IPS-18c (cell line): ENCODE data around the gene ZNF148.

ENCODE experiments used
- H3K4me3 ChIP-seq: 2 replicates; pipeline ENCODE4 v1.7.0; 2013; ENCODE audit warnings: low read depth, mild to moderate bottlenecking, low read length, moderate library complexity; ENCODE audit not compliant: insufficient read depth
- H3K9me3 ChIP-seq: one replicate; pipeline ENCODE4 v1.6.1; 2013; ENCODE audit warnings: mild to moderate bottlenecking, low read length, moderate library complexity; ENCODE audit not compliant: control insufficient read depth, insufficient read depth

The ZNF148 gene

DNA sequence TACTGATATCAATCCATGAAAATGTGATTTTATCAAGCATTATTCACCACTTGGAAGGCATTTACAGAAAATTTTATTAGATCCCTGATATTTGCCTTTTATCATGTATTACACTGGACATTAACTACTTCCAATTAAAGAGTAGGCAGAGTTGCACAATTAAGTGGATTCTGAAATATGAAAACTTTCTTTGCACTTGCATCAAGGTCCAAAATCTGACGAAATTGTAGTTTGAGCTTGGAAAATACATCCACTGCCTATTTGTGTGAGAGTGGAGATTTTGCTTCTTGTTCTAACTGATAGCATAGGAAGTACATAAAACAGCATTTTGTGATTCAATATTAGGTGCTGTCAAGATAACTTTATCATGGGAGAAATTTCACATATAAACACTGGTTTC lies 113.0 kb downstream of the ZNF148 start:
- no peak overlapping the region for H3K4me3 ChIP-seq
- H3K9me3 ChIP-seq: no peaks in the 10 kb centered on the region

DNA sequence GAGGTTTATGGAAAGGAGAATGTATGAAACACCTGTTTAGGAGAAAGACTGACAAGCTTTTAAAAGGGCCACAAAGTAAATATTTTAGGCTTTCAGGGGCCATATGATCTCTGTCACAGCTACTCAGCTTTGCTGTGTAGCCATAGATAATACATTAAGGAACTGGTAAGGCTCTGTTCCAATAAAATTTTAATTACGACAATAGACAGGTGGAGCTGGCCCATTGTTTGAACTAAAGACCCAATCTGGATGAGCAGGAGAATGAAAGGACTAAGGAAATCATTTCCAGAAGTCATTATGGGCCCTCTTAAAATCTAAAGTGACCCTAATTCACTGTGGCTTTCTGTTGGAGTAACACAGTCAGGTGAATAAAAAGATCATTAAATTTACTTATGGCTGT lies 114.1 kb downstream of the ZNF148 start:
- Histone ChIP-seq H3K4me3 (no peak overlapping the region), H3K9me3 (no peaks in the 10 kb centered on the region)

DNA sequence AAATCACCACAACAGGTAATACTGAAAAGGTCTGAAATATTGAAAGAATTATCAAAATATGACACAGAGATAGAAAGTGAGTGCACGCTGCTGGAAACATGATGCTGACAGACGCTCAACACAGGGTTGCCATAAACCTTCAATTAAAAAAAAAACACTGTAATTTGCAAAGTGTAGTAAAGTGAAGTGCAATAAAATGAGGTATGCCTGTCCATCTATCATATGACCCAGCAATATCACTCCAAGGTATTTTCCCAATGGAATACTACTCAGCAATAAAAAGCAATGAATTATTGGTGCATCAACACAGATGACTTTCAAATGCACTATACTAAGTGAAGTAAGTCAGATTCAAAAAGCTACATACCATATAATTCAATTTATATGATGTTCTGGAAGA lies 115.0 kb downstream of the ZNF148 start:
- no peaks in the 10 kb centered on the region for H3K9me3 ChIP-seq

DNA sequence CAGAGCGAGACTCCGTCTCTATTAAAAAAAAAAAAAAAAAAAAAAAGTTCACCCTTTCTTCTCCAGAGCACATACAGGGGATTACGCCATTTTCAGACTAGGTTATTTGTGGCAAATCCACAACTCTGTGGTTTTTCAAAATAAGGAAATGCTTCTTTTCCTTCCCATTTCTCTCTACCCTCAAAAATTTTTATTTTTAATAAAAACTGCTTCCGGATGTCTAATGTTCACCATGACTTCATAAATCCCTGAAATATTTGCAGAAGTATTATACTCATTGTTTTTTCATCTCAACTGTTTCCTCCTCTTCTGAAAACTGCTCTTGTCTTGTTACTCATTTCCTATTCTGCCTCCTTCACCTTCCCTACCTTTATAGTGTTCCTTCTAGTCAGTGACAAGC lies 117.6 kb downstream of the ZNF148 start:
- H3K9me3 ChIP-seq: no peaks in the 10 kb centered on the region
- no peak overlapping the region for H3K4me3 ChIP-seq

More for the DNA sequence above, 115.0 kb downstream of the ZNF148 start:
- no peak overlapping the region for H3K4me3 ChIP-seq

DNA sequence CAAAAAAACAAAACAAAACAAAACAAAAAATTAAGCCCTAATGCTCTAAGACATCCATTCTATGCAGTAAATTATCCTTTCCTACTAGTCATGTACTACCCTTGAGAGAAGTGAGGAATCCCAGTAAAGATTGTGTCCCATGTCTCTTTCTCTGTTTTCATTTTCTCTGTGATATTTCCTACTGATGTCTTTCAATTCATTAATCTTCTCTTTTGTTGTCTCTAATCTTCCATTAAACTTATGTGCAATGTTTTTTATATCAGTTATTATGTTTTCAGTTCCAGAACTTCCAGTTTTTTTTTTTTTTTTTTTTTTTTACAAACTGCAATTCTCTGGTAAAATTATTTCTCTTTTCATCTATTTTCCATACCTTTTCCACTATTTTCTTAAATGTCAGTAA lies 118.5 kb downstream of the ZNF148 start:
- H3K9me3 ChIP-seq: no peaks in the 10 kb centered on the region
- no peak overlapping the region for H3K4me3 ChIP-seq

DNA sequence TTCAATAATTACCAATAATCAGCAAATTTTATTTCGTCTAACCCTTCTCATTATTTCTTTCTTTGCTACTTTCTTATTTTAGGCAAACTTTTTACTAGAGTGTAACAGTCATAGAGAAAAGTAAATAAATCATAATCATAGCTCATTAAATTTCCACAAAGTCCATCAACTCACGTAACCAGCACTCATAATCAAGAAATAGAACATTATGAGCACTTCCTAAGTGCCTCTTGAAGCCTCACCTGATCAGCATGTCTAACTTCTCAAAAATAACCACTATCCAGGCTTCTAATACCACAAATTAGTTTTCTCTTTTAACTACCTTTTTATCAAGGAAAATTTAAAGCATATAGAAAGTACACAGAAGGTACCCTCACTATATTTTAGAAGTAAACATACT lies 124.2 kb downstream of the ZNF148 start:
- Histone ChIP-seq H3K4me3 (no peak overlapping the region), H3K9me3 (no peaks in the 10 kb centered on the region)

DNA sequence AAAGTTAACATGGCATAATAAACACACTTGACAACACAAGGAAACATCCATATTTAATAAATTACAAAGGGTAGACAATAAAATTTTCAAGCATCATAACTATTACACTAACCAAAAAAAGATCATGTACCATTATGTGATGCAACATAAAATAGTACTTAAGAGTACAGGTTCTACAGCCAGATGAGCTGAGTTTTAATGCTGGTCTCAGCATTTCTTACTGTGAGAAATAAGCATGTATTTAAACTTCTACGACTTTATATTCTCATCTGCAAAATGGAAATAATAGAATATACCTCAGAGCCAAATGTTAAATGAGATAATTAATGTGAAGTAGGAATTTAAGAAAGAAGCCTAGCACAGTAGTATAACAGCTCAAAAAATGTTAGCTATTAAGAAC lies 128.9 kb downstream of the ZNF148 start:
- Histone ChIP-seq H3K9me3 (no peaks in the 10 kb centered on the region), H3K4me3 (no peak overlapping the region)

DNA sequence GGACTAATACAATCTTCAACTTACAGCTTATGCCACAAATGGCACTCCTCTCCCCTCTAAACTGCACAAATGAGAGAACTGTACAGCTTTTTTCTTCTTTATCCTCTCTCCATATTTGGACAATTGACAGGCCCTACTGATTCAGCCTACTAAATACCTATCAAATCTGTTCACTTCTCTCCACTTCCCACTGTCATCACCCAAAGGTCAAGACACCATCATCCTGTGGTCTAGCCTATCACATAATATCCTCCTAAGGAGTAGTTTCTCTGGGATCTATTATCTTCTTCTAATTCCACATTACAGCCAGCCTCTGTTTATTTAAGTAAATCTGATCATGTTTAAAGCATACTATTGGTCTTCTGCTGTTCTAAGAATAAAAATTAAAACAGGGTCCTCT lies 129.6 kb downstream of the ZNF148 start:
- Histone ChIP-seq H3K4me3 (no peak overlapping the region), H3K9me3 (no peaks in the 10 kb centered on the region)

DNA sequence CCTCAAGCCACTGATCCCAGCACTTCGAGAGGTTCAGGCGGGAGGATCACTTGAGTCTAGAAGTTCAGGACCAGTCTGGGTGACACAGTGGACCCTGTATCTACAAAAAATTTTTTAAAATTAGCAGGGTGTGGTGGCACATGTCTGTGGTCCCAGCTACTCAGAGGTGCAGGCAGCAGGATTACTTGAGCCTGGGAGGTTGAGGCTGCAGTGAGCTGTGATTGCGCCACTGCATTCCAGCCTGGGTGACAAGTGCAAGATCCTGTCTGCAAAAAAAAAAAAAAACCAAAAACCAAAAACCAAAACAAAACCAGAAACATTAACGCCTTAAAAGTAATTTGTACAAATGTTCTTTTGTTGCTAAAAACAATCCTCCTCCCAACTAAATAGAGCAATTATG lies 134.6 kb downstream of the ZNF148 start:
- Histone ChIP-seq H3K9me3 (no peaks in the 10 kb centered on the region), H3K4me3 (no peak overlapping the region)

DNA sequence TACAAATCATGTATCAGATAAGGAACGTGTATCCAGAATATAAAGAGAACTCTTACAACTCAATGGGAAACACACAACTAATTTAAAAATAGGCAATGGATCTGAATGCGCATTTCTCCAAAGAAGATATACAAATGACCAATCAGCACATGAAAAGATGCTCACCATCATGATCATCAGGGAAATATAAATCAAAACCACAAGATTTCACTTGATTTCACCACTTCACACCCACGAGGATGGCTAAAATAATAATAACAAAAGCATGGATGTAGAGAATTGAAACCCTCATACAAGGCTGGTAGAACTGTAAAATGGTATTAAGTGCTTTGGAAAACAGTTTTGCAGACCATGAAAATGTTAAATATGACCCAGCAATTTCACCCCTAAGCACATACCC lies 135.9 kb downstream of the ZNF148 start:
- Histone ChIP-seq H3K9me3 (no peaks in the 10 kb centered on the region), H3K4me3 (no peak overlapping the region)

DNA sequence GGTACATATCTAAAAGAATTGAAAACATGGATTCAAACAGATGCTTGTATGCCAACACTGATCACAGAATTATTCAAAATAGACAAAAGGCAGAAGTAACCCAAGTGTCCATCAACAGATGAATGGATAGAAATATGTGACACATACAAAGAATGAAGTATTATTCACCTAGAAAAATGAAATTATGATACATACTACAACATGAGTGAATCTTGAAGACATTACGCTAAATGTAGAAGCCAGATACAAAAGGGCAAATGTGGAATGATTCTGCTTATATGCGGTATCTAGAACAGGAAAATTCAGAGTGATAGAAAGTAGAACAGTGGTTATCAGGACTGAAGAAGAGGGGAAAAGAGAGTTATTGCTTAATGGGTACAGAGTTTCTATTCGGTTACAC lies 136.4 kb downstream of the ZNF148 start:
- H3K9me3 ChIP-seq: no peaks in the 10 kb centered on the region
- H3K4me3 ChIP-seq: no peak overlapping the region

DNA sequence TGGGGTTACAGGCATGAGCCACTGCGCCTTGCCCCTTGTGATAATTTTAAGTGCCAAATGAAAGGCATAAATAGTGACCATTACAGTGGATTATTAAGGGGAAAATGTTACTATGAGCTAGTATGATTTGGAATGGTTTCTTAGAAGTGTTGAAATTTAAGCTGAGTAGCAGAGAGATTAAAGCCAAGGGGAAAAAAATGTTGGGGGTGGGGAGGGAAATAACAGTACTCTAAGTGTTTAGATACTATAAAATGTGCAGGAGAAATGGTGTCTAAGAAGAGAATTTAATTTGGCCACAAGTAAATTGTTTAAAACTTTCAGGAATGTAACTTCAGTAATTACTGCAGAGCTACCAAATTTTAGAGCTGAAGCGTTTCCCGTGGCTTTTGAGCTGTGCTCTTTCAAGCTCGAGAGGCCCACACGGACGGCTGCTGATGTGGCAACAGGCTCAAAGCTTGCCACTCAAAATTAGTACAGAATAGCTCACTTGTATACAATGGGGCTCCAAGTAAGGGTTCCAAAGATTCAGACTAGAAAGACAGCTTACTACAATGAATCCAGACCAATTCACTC lies 138.7 kb downstream of the ZNF148 start:
- Histone ChIP-seq H3K9me3 (no peaks in the 10 kb centered on the region), H3K4me3 (no peak overlapping the region)

DNA sequence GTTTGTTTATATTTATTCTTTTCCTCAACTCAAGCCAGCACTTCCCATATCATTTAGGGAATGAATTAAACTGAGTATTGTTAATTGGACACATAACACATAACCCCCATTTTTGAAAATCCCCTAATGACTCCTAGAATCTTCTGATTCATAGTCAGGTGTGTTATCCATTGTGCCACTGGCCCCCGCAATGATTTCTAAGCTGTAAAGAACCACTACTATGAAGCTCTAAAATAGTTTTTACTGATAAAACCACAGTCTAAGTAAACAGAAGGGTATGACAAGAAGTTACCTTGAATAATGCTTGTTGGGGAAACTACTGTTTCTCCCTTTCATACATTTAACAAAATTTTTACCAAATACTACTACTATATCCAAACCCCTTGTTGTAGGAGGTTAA lies 140.3 kb downstream of the ZNF148 start:
- no peak overlapping the region for H3K4me3 ChIP-seq
- no peaks in the 10 kb centered on the region for H3K9me3 ChIP-seq

DNA sequence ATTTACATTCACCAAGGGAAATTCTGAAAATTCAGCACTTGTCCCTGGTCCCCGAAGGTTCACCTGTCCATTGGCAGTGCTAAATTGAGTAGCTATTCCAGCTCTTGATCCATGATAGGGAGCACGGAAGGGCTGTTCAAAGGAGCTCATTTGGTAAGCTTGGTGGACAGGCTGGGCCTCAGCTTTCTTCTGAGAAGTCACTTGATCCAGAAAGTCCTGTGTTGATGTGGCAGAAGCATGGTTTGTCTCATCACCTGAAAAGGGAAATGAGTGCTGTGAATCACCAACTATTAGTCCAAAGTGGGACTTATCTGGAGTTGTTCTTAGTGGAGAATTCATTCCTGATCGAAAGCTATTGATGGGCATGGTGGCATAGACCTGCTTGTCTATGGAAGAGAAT lies 142.7 kb downstream of the ZNF148 start:
- H3K4me3 ChIP-seq: no peak overlapping the region
- no peaks in the 10 kb centered on the region for H3K9me3 ChIP-seq

DNA sequence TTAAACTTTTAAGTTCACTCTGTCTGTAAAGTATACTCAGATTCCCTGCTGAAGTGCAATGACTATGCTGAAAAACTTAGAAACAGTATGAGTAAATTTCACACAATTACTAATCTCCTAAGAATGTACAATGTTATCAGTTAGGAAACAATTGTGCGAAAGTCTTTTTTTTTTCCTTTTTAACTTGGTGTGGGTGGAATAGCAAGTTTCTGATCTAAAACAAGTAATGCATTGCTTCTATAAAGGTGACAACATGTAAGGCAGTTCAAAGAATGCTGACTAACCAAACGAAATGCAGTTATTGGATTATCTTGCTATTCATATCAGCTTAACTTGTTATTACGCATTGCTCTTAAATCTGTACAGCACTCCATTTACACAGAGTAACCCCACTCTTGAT lies 143.2 kb downstream of the ZNF148 start:
- H3K9me3 ChIP-seq: no peaks in the 10 kb centered on the region
- no peak overlapping the region for H3K4me3 ChIP-seq

DNA sequence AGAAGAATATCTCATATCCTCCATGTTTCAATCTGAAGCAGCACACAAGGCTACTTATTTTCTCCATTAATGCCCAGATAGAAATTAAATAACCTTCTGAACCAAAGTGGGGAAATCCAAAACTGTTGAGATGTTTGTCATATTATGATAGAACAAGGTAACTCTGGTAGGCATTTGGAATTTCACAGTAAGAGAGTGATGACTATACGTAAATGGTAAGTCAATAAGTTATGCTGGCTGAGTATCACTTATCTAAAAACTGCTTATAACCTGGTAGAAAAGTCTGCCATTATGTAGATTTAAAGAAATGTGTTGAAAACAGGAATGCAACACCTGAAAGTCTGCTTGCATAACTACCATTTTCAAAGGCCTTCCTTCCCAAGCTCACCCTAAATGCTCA lies 145.4 kb downstream of the ZNF148 start:
- Histone ChIP-seq H3K4me3 (no peak overlapping the region), H3K9me3 (no peaks in the 10 kb centered on the region)

DNA sequence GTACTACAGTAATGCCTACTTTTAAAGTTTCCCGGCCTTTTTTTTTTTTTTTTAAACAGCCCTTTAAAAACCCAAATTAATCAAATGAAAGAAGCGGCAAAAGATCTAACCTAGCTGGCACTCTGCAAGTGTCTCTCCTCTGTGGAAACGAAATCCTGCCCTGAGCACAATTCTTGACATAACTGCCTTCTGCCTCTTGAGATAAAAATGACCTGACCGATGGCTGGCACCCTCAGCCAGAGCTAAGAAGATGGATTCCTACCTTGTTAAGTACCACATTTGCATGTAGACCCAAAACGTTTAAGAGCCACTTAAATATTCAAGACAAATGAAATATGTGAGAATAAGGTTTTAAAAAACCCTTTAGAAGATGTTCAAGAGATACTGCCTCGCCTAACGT lies 146.0 kb downstream of the ZNF148 start:
- H3K4me3 ChIP-seq: no peak overlapping the region
- no peaks in the 10 kb centered on the region for H3K9me3 ChIP-seq

DNA sequence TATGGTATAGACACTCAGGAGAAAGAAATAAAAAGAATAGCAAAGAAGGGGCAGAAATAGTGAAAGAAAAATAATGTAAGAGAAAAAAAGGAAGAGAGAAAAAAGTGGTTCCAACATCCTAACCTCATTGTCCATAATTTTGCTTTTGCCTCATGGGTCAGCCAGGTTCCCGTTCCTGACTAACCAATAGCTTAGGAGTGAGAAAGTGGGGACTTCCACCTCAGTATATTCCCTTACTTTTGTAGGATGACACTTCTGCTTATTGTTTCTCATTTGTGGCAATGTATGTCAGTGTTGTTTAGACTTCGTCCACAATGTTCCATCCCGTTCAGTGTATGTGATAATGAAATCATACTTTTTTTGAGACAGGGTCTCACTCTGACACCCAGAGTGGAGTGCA lies 153.3 kb downstream of the ZNF148 start:
- H3K9me3 ChIP-seq: peaks cover 2% of the 10 kb centered on the region

DNA sequence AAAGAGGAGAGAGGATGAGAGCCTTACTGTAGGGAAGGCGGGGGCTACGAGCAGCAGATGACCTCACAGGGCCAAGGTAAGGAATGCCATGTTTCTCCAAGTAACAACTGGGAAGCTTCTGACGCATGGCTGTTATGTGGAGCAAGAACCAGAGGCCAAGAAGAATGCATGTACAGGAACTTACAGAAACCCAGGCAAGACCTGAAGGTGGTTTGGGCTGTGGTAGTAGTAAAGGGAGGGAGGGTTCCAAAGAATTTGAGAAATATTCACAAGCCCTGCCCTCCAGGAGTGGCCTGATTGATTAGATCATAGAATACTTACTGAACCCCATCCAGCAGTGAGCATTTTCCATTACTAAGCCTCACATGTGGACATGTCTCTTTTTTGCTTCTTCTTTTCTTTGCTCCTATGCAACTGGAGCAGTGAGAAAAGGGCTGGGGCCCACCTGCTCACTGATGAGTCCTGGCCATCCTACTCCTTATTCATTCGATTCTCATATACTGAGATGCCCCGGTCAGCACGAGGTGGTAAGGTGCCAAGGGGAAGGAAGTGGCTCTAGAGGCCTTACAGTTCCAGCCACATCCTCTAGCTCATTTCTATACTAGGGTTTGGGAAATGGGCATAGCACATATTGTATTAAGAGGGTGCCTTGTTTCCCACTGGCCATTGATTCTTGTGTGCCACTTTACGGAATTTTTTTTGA lies 154.2 kb downstream of the ZNF148 start:
- no peak overlapping the region for H3K4me3 ChIP-seq
- peaks cover 2% of the 10 kb centered on the region for H3K9me3 ChIP-seq

More for the DNA sequence above, 153.3 kb downstream of the ZNF148 start:
- H3K4me3 ChIP-seq: no peak overlapping the region
